OCI-LY1 (cell line): ENCODE data around the gene TRIM37.
A peak's percentile ranks its signal among the peaks of the same experiment; 100 is the strongest.

Experiments
- H2AFZ ChIP-seq: fragments of 200-600 bp; sonication (generic), shearing (Covaris generic); 2 replicates; pipeline ENCODE4 v1.6.0; 2014; ENCODE audit warnings: antibody characterized with exemption, mild to moderate bottlenecking, low read length
- H3F3A ChIP-seq: fragments of 200-600 bp; sonication (generic), shearing (Covaris generic); 2 replicates; pipeline ENCODE4 v1.6.0; 2014; ENCODE audit warnings: mild to moderate bottlenecking, antibody characterized with exemption, low read length, moderate library complexity; ENCODE audit not compliant: insufficient read depth
- H3K27ac ChIP-seq: fragments of 200-600 bp; sonication (generic); 2 replicates; pipeline ENCODE4 v1.5.1; 2014; ENCODE audit warnings: low read length, mixed run types, mild to moderate bottlenecking, low read depth; ENCODE audit not compliant: poor library complexity, severe bottlenecking
- H3K27me3 ChIP-seq: fragments of 200-600 bp; sonication (generic); 2 replicates; pipeline ENCODE4 v1.6.0; 2014; ENCODE audit warnings: antibody characterized with exemption, mild to moderate bottlenecking, low read length, moderate library complexity; ENCODE audit not compliant: insufficient read depth
- H3K36me3 ChIP-seq: fragments of 200-600 bp; sonication (generic); 2 replicates; pipeline ENCODE4 v1.6.1; 2014; ENCODE audit warnings: mild to moderate bottlenecking, antibody characterized with exemption, low read length, moderate library complexity, mixed read lengths; ENCODE audit not compliant: insufficient read depth
- H3K4me1 ChIP-seq: fragments of 200-600 bp; sonication (generic); 2 replicates; pipeline ENCODE4 v1.5.1; 2014; ENCODE audit warnings: mild to moderate bottlenecking, low read length, moderate library complexity; ENCODE audit not compliant: insufficient read depth, severe bottlenecking
- H3K4me2 ChIP-seq: fragments of 200-600 bp; sonication (generic), shearing (Covaris generic); 2 replicates; pipeline ENCODE4 v1.6.1; 2014; ENCODE audit warnings: low read length
- H3K4me3 ChIP-seq: fragments of 200-600 bp; sonication (generic); 2 replicates; pipeline ENCODE4 v1.5.1; 2014; ENCODE audit warnings: low read length, low read depth, mild to moderate bottlenecking, mixed read lengths; ENCODE audit not compliant: poor library complexity, severe bottlenecking
- H3K79me2 ChIP-seq: fragments of 200-600 bp; shearing (Covaris generic); 2 replicates; pipeline ENCODE4 v1.6.1; 2016; ENCODE audit warnings: mixed run types, low read length, mixed read lengths; ENCODE audit not compliant: insufficient read depth
- H3K9ac ChIP-seq: fragments of 200-600 bp; sonication (generic), shearing (Covaris generic); 2 replicates; pipeline ENCODE4 v1.6.1; 2014; ENCODE audit warnings: mild to moderate bottlenecking, low read length, mixed read lengths
- H3K9me2 ChIP-seq: fragments of 200-600 bp; sonication (generic), shearing (Covaris generic); 2 replicates; pipeline ENCODE4 v1.6.1; 2014; ENCODE audit warnings: low read depth, mild to moderate bottlenecking, low read length, mixed read lengths
- H3K9me3 ChIP-seq: fragments of 200-600 bp; shearing (Covaris generic); 2 replicates; pipeline ENCODE4 v1.6.1; 2014; ENCODE audit warnings: low read length, mixed read lengths
- H4K20me1 ChIP-seq: fragments of 200-600 bp; sonication (generic), shearing (Covaris generic); 2 replicates; pipeline ENCODE4 v1.6.0; 2016; ENCODE audit warnings: mild to moderate bottlenecking, low read length; ENCODE audit not compliant: insufficient read depth
- EZH2 ChIP-seq: fragments of 200-600 bp; sonication (generic), shearing (Covaris generic); IDR thresholded peaks from 2 replicates; pipeline ENCODE4 v1.8.0; 2017; ENCODE audit warnings: borderline replicate concordance, mixed run types, mild to moderate bottlenecking, antibody characterized with exemption, low read length, moderate library complexity, mixed read lengths
- TF ChIP-seq, protein P1 (sequence below): fragments of 200-600 bp; sonication (generic), shearing (Covaris generic); IDR thresholded peaks from 2 replicates; pipeline ENCODE4 v1.5.1; 2017; ENCODE audit warnings: mild to moderate bottlenecking, antibody characterized with exemption, low read length, moderate library complexity, mixed read lengths

Gene TRIM37, protein sequence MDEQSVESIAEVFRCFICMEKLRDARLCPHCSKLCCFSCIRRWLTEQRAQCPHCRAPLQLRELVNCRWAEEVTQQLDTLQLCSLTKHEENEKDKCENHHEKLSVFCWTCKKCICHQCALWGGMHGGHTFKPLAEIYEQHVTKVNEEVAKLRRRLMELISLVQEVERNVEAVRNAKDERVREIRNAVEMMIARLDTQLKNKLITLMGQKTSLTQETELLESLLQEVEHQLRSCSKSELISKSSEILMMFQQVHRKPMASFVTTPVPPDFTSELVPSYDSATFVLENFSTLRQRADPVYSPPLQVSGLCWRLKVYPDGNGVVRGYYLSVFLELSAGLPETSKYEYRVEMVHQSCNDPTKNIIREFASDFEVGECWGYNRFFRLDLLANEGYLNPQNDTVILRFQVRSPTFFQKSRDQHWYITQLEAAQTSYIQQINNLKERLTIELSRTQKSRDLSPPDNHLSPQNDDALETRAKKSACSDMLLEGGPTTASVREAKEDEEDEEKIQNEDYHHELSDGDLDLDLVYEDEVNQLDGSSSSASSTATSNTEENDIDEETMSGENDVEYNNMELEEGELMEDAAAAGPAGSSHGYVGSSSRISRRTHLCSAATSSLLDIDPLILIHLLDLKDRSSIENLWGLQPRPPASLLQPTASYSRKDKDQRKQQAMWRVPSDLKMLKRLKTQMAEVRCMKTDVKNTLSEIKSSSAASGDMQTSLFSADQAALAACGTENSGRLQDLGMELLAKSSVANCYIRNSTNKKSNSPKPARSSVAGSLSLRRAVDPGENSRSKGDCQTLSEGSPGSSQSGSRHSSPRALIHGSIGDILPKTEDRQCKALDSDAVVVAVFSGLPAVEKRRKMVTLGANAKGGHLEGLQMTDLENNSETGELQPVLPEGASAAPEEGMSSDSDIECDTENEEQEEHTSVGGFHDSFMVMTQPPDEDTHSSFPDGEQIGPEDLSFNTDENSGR

DNA sequence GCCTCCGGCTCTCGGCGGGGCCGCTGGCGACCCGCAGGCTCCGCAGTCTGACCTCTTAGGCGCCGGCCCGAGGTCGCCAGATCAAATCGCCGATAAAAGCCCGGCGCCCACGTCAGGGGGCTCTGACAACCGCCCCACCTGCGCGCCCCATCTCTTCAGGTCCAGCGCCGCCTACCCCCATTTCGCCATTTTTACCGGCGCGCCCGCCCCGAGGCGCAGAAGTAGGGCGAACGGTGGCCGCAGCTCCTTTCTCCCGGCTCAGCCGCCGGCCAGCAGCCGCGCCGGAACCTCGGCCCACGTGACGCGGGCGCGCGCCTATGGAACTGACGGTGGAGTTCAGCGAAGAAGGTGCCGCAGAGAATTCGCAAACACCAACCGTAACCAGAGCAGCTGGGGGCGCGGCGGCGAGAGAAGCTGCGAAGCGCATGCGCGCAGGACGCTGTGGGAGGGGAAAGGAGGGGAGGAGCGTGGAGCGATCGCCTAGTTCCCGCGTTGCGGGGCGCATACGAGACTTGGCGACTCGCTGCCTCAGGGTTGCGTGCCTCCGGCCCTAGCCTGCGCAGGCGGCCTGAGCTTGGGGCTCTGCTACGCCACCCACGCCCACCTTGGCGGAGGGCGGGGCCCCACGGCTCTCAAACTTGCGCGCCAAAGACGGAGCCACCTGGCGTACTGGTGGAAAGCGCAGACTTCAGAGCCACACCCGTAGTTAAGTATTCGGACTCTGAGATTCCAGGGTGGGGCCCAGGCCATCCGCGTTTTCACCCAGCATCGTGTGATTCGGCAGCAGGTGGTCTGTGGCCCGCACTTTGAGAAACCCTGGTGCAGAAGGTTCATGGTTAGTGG, at the start of gene TRIM37:
Gene TRIM37, minus strand, starts transcription at position 418 of the 843 bp plus-strand sequence. CDS start 419 bp downstream, outside the sequence.
- Histone ChIP-seq H3K27ac (peak within 1 kb of the TSS; percentile 83), H3K4me3 (peak within 1 kb of the TSS; percentile 86), H4K20me1 (no peaks in the 10 kb centered on the region), H3K9ac (peak within 1 kb of the TSS; percentile 86), H3K27me3 (no peaks in the 10 kb centered on the region), H3K79me2 (peaks cover 25% of the 10 kb centered on the region), H3K4me1 (peaks cover 28% of the 10 kb centered on the region), H3F3A (no peaks in the 10 kb centered on the region), H3K36me3 (peaks cover 31% of the 10 kb centered on the region; the same call in 1 of the 2 replicates), H3K4me2 (peak within 1 kb of the TSS; percentile 86), H3K9me2 (no peaks in the 10 kb centered on the region), H3K9me3 (no peaks in the 10 kb centered on the region), H2AFZ (no peak within 1 kb of the TSS)
- TF ChIP-seq, protein P1, sequence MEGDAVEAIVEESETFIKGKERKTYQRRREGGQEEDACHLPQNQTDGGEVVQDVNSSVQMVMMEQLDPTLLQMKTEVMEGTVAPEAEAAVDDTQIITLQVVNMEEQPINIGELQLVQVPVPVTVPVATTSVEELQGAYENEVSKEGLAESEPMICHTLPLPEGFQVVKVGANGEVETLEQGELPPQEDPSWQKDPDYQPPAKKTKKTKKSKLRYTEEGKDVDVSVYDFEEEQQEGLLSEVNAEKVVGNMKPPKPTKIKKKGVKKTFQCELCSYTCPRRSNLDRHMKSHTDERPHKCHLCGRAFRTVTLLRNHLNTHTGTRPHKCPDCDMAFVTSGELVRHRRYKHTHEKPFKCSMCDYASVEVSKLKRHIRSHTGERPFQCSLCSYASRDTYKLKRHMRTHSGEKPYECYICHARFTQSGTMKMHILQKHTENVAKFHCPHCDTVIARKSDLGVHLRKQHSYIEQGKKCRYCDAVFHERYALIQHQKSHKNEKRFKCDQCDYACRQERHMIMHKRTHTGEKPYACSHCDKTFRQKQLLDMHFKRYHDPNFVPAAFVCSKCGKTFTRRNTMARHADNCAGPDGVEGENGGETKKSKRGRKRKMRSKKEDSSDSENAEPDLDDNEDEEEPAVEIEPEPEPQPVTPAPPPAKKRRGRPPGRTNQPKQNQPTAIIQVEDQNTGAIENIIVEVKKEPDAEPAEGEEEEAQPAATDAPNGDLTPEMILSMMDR, result no peak
- no peak for TF ChIP-seq EZH2

DNA sequence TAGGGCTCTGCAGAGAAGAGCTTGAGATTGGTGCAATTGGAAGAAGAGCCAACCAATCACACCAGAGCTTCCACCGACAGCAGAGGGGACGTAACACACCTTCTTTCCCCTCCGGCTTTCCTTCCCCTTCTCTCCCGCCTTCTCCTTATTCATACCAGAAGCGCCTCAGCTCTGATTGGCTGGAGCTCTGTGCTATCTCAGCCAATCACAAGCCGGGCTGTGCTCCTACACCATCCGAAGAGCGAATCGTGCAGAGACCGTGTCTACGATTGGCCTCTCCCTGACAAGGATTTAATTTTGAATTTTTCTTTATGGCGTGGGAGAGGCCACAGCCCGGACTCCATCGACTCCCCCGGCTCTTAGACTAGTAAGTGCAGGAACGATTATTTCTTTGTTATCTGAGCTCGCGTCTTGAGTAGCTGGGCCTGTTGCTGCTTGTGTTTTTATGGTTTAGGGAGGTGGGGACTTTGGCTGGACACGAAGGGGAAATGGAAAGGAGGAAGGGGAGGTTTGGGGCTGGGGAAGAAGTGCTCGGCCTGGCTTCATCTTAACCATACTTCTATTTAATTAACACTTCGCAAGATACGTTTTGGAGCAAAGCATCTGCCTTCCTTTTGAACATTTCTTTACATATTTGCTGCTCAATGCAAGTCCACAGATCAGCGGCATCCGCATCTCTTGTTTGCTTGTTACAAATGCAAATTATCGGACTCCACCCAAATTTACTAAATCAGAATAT, 48.9 kb upstream of the TRIM37 start, which contains the start of gene PRR11:
Gene PRR11, plus strand, starts transcription at position 308 of the 739 bp plus-strand sequence. CDS start 14,007 bp downstream, outside the sequence.
- peak within 1 kb of the TSS; percentile 73 for H3K4me2 ChIP-seq
- no peaks in the 10 kb centered on the region for H3K9me2 ChIP-seq
- H3K36me3 ChIP-seq, result peaks cover 28% of the 10 kb centered on the region; the same call in 1 of the 2 replicates
- H3K4me1 ChIP-seq, result peaks cover 77% of the 10 kb centered on the region
- H3K27ac ChIP-seq, result peak within 1 kb of the TSS; percentile 95
- H3K9me3 ChIP-seq, result no peaks in the 10 kb centered on the region
- H3F3A ChIP-seq, result no peaks in the 10 kb centered on the region
- peak within 1 kb of the TSS; percentile 100 for H3K9ac ChIP-seq
- H4K20me1 ChIP-seq, result no peaks in the 10 kb centered on the region
- TF ChIP-seq, protein P1, result no peak
- no peak for TF ChIP-seq EZH2
- peak within 1 kb of the TSS; percentile 100 for H3K4me3 ChIP-seq
- H2AFZ ChIP-seq, result no peak within 1 kb of the TSS
- H3K79me2 ChIP-seq, result peaks cover 88% of the 10 kb centered on the region
- no peaks in the 10 kb centered on the region for H3K27me3 ChIP-seq
